Activated naive CD8-positive, alpha-beta T cell treated with anti-CD3 and anti-CD28 coated beads for 36 hours (primary cell): ENCODE results near the gene RRBP1. TPM values are rescaled to one million over a fixed set of nuclear protein-coding genes. Genes with fewer than 3 reads are reported as not detected.

Experiments
- DNase-seq: peaks from one replicate; pipeline ENCODE4 v3.0.0; 2021
- H3K27ac Mint-ChIP-seq: one replicate; pipeline ENCODE4 v1.8.0; 2022; ENCODE audit warnings: mild to moderate bottlenecking, moderate library complexity, mixed read lengths
- H3K27me3 Mint-ChIP-seq: one replicate; pipeline ENCODE4 v1.8.0; 2022; ENCODE audit warnings: mild to moderate bottlenecking, mixed read lengths
- H3K36me3 Mint-ChIP-seq: one replicate; pipeline ENCODE4 v1.8.0; 2021; ENCODE audit warnings: mild to moderate bottlenecking, mixed read lengths
- H3K4me1 Mint-ChIP-seq: one replicate; pipeline ENCODE4 v1.8.0; 2021; ENCODE audit warnings: mixed read lengths
- H3K4me3 Mint-ChIP-seq: one replicate; pipeline ENCODE4 v1.8.0; 2022; ENCODE audit warnings: mild to moderate bottlenecking, moderate library complexity, mixed read lengths
- H3K9me3 Mint-ChIP-seq: one replicate; pipeline ENCODE4 v1.8.0; 2022; ENCODE audit warnings: mixed read lengths
- total RNA-seq, 2 experiments: library from RNA; stranded (reverse); gene quantifications; one replicate each; pipeline ENCODE4 v1.2.3, GENCODE V29; 2021

Gene RRBP1
- total RNA-seq, 2 experiments from 2014 or later: 24.0 to 26.5 TPM

GRCh38 chr20:17698384-17698783 lies 16.3 kb upstream of the RRBP1 start:
- H3K27me3 Mint-ChIP-seq: peaks cover 4% of the 10 kb centered on the region

GRCh38 chr20:17697171-17697570 lies 15.1 kb upstream of the RRBP1 start:
- Mint-ChIP-seq H3K4me3 (no peak overlapping the region), H3K4me1 (no peaks in the 10 kb centered on the region), H3K27ac (no peak overlapping the region), H3K27me3 (peaks cover 6% of the 10 kb centered on the region), H3K36me3 (no peaks in the 10 kb centered on the region), H3K9me3 (peaks cover 3% of the 10 kb centered on the region)
- no peak for DNase-seq

More at GRCh38 chr20:17698384-17698783, 16.3 kb upstream of the RRBP1 start:
- H3K4me1 Mint-ChIP-seq: no peaks in the 10 kb centered on the region
- no peaks in the 10 kb centered on the region for H3K36me3 Mint-ChIP-seq
- H3K9me3 Mint-ChIP-seq: peaks cover 3% of the 10 kb centered on the region
- DNase-seq: no peak
- H3K27ac Mint-ChIP-seq: no peak overlapping the region
- H3K4me3 Mint-ChIP-seq: no peak overlapping the region

- peaks cover 3% of the 10 kb centered on the region for H3K9me3 Mint-ChIP-seq
- H3K4me1 Mint-ChIP-seq: no peaks in the 10 kb centered on the region
- DNase-seq: no peak
- no peak overlapping the region for H3K27ac Mint-ChIP-seq
- H3K27me3 Mint-ChIP-seq: peaks cover 12% of the 10 kb centered on the region
- H3K36me3 Mint-ChIP-seq: no peaks in the 10 kb centered on the region
- H3K4me3 Mint-ChIP-seq: no peak overlapping the region
These were observed 14.2 kb upstream of the RRBP1 start for GRCh38 chr20:17696287-17696686.

DNA sequence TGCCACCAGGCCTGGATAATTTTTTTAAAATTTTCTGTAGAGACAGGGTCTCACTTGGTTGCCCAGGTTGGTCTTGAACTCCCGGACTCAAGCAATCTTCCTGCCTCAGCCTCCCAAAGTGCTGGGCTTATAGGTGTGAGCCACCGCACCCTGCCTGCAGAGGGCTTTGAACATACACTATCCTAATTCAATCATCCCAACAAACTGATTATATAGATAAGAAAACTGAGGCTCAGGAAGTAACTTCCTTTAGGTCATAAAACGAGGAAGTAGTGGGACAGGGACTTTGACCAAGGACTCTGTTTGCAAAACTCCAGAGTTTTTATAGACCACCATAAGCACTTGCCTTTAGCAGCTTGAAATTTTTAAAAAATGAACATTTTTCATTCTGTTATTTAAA lies 12.7 kb upstream of the RRBP1 start:
- Mint-ChIP-seq H3K27me3 (peaks cover 17% of the 10 kb centered on the region), H3K9me3 (peaks cover 3% of the 10 kb centered on the region), H3K27ac (no peak overlapping the region), H3K36me3 (no peaks in the 10 kb centered on the region), H3K4me3 (no peak overlapping the region), H3K4me1 (no peaks in the 10 kb centered on the region)
- DNase-seq: no peak

DNA sequence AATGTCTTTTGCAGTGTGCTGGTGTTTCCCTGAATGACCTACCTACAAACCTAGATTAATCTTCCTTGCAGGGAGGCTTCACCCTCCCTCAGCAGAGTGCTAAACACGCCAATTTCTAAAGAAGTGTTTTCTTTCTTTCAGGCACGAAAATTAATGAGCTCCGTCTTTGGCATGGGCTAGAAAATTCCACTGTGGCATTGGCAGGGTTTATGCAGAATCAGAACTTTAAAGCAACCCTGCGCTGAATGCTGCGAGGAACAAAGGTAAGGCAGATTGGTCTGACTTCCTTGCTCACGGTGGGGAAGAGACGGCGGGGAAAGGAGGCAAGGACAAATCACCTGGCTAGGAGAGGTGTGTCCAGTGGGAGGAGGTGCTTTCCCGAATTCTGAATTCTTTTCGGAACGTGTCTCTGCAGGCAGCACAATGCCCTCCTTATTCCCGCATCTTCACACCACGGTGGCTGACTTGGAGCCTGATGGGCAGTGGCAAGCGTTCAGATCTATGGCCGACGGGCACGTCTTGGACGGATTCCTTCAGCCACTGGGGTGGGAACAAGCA lies 11.5 kb upstream of the RRBP1 start:
- Mint-ChIP-seq H3K4me1 (no peaks in the 10 kb centered on the region), H3K36me3 (no peaks in the 10 kb centered on the region), H3K27ac (no peak overlapping the region), H3K4me3 (no peak overlapping the region), H3K27me3 (peaks cover 19% of the 10 kb centered on the region), H3K9me3 (peaks cover 3% of the 10 kb centered on the region)
- DNase-seq: no peak

DNA sequence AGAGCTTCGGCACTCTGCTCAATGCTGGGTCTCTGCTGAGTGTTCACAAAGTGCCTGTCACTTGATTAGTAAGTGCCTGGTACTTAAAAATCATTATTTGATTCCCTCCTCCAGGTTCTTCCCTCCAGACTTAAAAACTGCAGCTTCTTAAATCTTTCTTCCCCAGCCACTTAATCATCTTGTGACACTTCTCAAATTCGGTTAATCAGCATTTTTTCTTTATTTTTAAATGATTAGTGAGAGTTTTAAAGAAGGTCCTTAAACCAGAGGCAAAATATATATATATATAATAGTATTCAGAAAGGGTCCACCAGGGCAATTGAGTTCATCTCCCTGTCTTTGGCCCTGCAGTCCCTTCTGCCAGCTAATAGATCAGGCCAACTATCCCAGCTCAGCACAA lies 9.7 kb upstream of the RRBP1 start:
- H3K9me3 Mint-ChIP-seq: peaks cover 3% of the 10 kb centered on the region
- DNase-seq: no peak

DNA sequence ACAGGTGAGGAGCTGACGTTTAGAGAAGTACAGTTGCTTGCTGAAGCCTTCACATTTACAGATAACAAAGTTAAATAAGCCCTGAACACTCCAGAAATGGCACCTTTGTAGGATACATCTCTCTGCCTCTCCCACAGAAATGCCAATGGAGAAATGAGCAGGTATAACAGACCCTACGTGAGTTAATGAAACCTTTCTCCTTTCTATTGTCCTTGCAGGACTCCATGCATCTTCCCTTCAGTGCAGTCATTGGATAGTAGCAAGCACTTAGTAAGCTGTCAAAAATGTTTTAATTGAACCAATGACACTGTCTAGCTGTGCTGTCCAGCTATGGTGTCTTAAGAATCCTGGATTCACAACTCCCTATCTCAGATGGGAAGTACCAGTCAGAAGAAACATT lies 8.1 kb upstream of the RRBP1 start:
- Mint-ChIP-seq H3K9me3 (no peaks in the 10 kb centered on the region), H3K27ac (no peak overlapping the region), H3K36me3 (no peaks in the 10 kb centered on the region), H3K4me3 (no peak overlapping the region), H3K4me1 (no peaks in the 10 kb centered on the region), H3K27me3 (peaks cover 38% of the 10 kb centered on the region)
- no peak for DNase-seq

More for the DNA sequence above, 9.7 kb upstream of the RRBP1 start:
- H3K4me3 Mint-ChIP-seq: no peak overlapping the region
- no peak overlapping the region for H3K27ac Mint-ChIP-seq
- no peaks in the 10 kb centered on the region for H3K36me3 Mint-ChIP-seq
- H3K27me3 Mint-ChIP-seq: peaks cover 32% of the 10 kb centered on the region
- H3K4me1 Mint-ChIP-seq: no peaks in the 10 kb centered on the region

DNA sequence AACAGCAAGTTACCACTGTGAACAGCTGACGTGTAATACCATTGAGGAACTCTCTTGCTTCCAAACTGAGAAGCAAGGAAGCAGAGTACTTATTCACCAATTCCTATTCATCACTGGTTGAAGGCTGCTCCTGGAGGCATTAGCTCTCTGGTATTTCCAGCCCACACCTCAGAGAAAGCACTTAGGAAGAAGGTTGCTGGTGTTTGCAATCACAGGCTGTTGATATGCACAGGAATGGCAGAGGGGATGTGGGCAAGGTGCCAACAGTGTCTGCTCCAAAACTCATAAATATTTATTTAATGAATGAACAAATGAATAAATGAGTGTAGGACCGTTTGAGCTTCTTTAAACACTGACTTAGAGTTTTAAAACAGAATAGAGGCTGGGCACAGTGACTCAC lies 6.9 kb upstream of the RRBP1 start:
- Mint-ChIP-seq H3K27ac (no peak overlapping the region), H3K9me3 (no peaks in the 10 kb centered on the region), H3K27me3 (peaks cover 47% of the 10 kb centered on the region), H3K36me3 (no peaks in the 10 kb centered on the region), H3K4me1 (no peaks in the 10 kb centered on the region), H3K4me3 (no peak overlapping the region)
- no peak for DNase-seq

GRCh38 chr20:17687800-17688199 lies 5.8 kb upstream of the RRBP1 start:
- no peak overlapping the region for H3K4me3 Mint-ChIP-seq
- DNase-seq: no peak
- H3K27ac Mint-ChIP-seq: no peak overlapping the region
- H3K36me3 Mint-ChIP-seq: no peaks in the 10 kb centered on the region
- peaks cover 50% of the 10 kb centered on the region for H3K27me3 Mint-ChIP-seq
- H3K4me1 Mint-ChIP-seq: peaks cover 2% of the 10 kb centered on the region
- H3K9me3 Mint-ChIP-seq: no peaks in the 10 kb centered on the region

DNA sequence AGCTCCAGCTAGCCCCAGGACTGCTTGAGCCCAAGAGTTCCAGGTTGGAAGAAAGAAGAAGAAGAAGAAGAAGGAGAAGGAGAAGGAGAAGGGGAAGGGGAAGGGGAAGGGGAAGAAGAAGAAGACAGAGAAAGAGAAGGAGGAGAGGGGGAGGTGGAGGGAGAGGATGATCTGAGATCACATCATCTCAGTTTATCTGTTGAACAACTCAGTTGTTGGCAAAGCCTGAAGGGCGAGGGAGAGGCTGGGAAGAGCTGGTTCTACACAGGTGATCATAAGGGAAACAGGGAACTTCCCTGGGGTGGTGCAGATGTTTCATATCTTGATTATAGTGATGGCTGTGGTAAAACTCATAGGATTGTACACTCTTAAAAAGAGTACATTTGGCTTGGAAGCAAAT lies 3.1 kb upstream of the RRBP1 start:
- no peaks in the 10 kb centered on the region for H3K36me3 Mint-ChIP-seq
- no peak for DNase-seq
- H3K4me1 Mint-ChIP-seq: peaks cover 9% of the 10 kb centered on the region
- no peak overlapping the region for H3K4me3 Mint-ChIP-seq
- H3K9me3 Mint-ChIP-seq: no peaks in the 10 kb centered on the region
- H3K27ac Mint-ChIP-seq: no peak overlapping the region
- H3K27me3 Mint-ChIP-seq: peaks cover 37% of the 10 kb centered on the region

- Mint-ChIP-seq H3K27ac (no peak overlapping the region), H3K36me3 (no peaks in the 10 kb centered on the region), H3K9me3 (no peaks in the 10 kb centered on the region), H3K4me1 (peaks cover 15% of the 10 kb centered on the region), H3K27me3 (peaks cover 37% of the 10 kb centered on the region), H3K4me3 (no peak overlapping the region)
- no peak for DNase-seq
These were observed 2.2 kb upstream of the RRBP1 start for GRCh38 chr20:17684077-17684888.

GRCh38 chr20:17683218-17684076 lies 1.4 kb upstream of the RRBP1 start:
- no peak for DNase-seq
- H3K27me3 Mint-ChIP-seq: peaks cover 35% of the 10 kb centered on the region
- H3K4me1 Mint-ChIP-seq: peaks cover 15% of the 10 kb centered on the region
- H3K4me3 Mint-ChIP-seq: peak overlapping the region; percentile 25
- H3K27ac Mint-ChIP-seq: no peak overlapping the region
- H3K9me3 Mint-ChIP-seq: no peaks in the 10 kb centered on the region
- no peaks in the 10 kb centered on the region for H3K36me3 Mint-ChIP-seq

GRCh38 chr20:17682889-17683198 lies 802 bp upstream of the RRBP1 start:
- no peak for DNase-seq
- Mint-ChIP-seq H3K9me3 (no peaks in the 10 kb centered on the region), H3K27ac (no peak overlapping the region), H3K4me3 (peak overlapping the region; percentile 81), H3K36me3 (peaks cover 2% of the 10 kb centered on the region), H3K27me3 (peaks cover 32% of the 10 kb centered on the region), H3K4me1 (peaks cover 15% of the 10 kb centered on the region)

- Mint-ChIP-seq H3K4me1 (peaks cover 15% of the 10 kb centered on the region), H3K27ac (no peak overlapping the region), H3K9me3 (no peaks in the 10 kb centered on the region), H3K27me3 (peaks cover 21% of the 10 kb centered on the region), H3K36me3 (peaks cover 2% of the 10 kb centered on the region), H3K4me3 (peak overlapping the region; percentile 81)
- no peak for DNase-seq
These were observed 328 bp downstream of the RRBP1 start for GRCh38 chr20:17681726-17682102.
